H1 (cell line): ENCODE data around the gene EPHA3. TPM values are rescaled to one million over a fixed set of nuclear protein-coding genes. Genes with fewer than 3 reads are reported as not detected.
A peak's percentile ranks its signal among the peaks of the same experiment; 100 is the strongest.

ENCODE experiments used
- CTCF ChIA-PET: fragments of 300-600 bp; sonication (Branson Sonifier 250); formaldehyde crosslinking; loops from one replicate; lab custom pipeline; 2021; ENCODE audit not compliant: partially characterized antibody; lab: Charles Lee
- POLR2A ChIA-PET: fragments of 300-600 bp; sonication (Branson Sonifier 250); formaldehyde crosslinking; loops from one replicate; lab custom pipeline; 2021; ENCODE audit warnings: inconsistent platforms; ENCODE audit not compliant: partially characterized antibody; lab: Charles Lee
- DNase-seq, 2 experiments: peaks; one replicate each; pipeline versions ENCODE4 v3.0.0 to v3.0.0-alpha.2; 2010 to 2022; ENCODE audit warnings: low spot score in 2 of 2, low read depth in 1 of 2, mixed read lengths in 1 of 2
- FAIRE-seq: peaks from 2 replicates; lab custom pipeline; 2011; peaks lifted over from hg19 to GRCh38; lab: Jason Lieb, UNC
- H2AFZ ChIP-seq: 2 replicates; pipeline ENCODE4 v1.8.1; 2012; ENCODE audit warnings: low read length, inconsistent platforms
- H2AK5ac ChIP-seq: 2 replicates; pipeline ENCODE4 v1.6.1; 2013; ENCODE audit warnings: low read depth, low read length
- H2BK120ac ChIP-seq: replicated peaks from 2 replicates; pipeline ENCODE3; 2013; ENCODE audit warnings: low read depth, low read length, inconsistent platforms
- H2BK12ac ChIP-seq: 2 replicates; pipeline ENCODE4 v1.6.1; 2013; ENCODE audit warnings: low read depth, low read length
- H2BK15ac ChIP-seq: 2 replicates; pipeline ENCODE4 v1.6.1; 2013; ENCODE audit warnings: low read length
- H2BK20ac ChIP-seq: 2 replicates; pipeline ENCODE4 v1.6.1; 2013; ENCODE audit warnings: low read length
- H2BK5ac ChIP-seq: 2 replicates; pipeline ENCODE4 v1.6.1; 2013; ENCODE audit warnings: low read depth, low read length
- H3K14ac ChIP-seq: 2 replicates; pipeline ENCODE4 v1.6.1; 2013; ENCODE audit warnings: inconsistent platforms; ENCODE audit not compliant: insufficient read length
- H3K18ac ChIP-seq: 2 replicates; pipeline ENCODE4 v1.6.1; 2013; ENCODE audit warnings: low read length; ENCODE audit errors: extremely low read depth
- H3K23ac ChIP-seq: 2 replicates; pipeline ENCODE4 v1.6.1; 2013; ENCODE audit warnings: inconsistent platforms; ENCODE audit not compliant: insufficient read length
- H3K23me2 ChIP-seq: 2 replicates; pipeline ENCODE4 v1.6.1; 2013; ENCODE audit warnings: low read depth, low read length
- H3K27ac ChIP-seq: 2 replicates; pipeline ENCODE4 v1.6.1; 2011; ENCODE audit warnings: low read depth, low read length, inconsistent platforms
- H3K27me3 ChIP-seq, 4 experiments: replicated peaks in 1 of 4; 1 replicate in 1 of 4; 2 replicates in 3 of 4; pipeline versions ENCODE4 v1.6.1 to v1.8.1; 2011 to 2013; ENCODE audit warnings: low read length in 3 of 4, mild to moderate bottlenecking in 3 of 4, inconsistent platforms in 2 of 4, mixed read lengths in 2 of 4, moderate library complexity in 1 of 4; ENCODE audit not compliant: control insufficient read depth in 3 of 4, insufficient read depth in 3 of 4; ENCODE audit errors: extremely low read depth in 1 of 4
- H3K36me3 ChIP-seq, 4 experiments: 2 replicates each; pipeline versions ENCODE4 v1.6.1 to v1.8.1; 2011 to 2013; ENCODE audit warnings: mild to moderate bottlenecking in 4 of 4, low read length in 3 of 4, moderate library complexity in 2 of 4, control low read depth in 1 of 4, inconsistent platforms in 1 of 4; ENCODE audit not compliant: insufficient read depth in 4 of 4, control insufficient read depth in 2 of 4
- H3K4ac ChIP-seq: replicated peaks from 2 replicates; pipeline ENCODE3; 2013; ENCODE audit warnings: low read length, low read depth, mixed read lengths, inconsistent platforms; ENCODE audit not compliant: insufficient read length
- H3K4me1 ChIP-seq, 4 experiments: replicated peaks in 1 of 4; 1 replicate in 1 of 4; 2 replicates in 3 of 4; pipeline versions ENCODE4 v1.6.1 to v1.8.1; 2011 to 2013; ENCODE audit warnings: low read length in 3 of 4, inconsistent platforms in 2 of 4, mixed read lengths in 1 of 4; ENCODE audit not compliant: insufficient read depth in 4 of 4, control insufficient read depth in 3 of 4
- H3K4me2 ChIP-seq, 2 experiments: 2 replicates each; pipeline versions ENCODE4 v1.6.1 to v1.8.1; 2011 to 2013; ENCODE audit warnings: low read depth in 2 of 2, low read length in 2 of 2, control low read depth in 1 of 2, inconsistent platforms in 1 of 2, mild to moderate bottlenecking in 1 of 2; ENCODE audit not compliant: insufficient read depth in 1 of 2
- H3K4me3 ChIP-seq, 4 experiments: fragments of 200-600, 300-600 bp in 1 of 4; sonication (generic), shearing (Covaris generic), sonication (Bioruptor Twin) in 1 of 4; 2 replicates each; pipeline versions ENCODE4 v1.5.1 to v1.8.1; 2011 to 2016; ENCODE audit warnings: low read length in 4 of 4, low read depth in 3 of 4, control low read depth in 2 of 4, inconsistent platforms in 2 of 4, mild to moderate bottlenecking in 2 of 4, mixed read lengths in 1 of 4, moderate library complexity in 1 of 4; ENCODE audit not compliant: insufficient read depth in 2 of 4; ENCODE audit errors: extremely low read depth in 1 of 4
- H3K56ac ChIP-seq: replicated peaks from 2 replicates; pipeline ENCODE3; 2013; ENCODE audit warnings: low read depth, mild to moderate bottlenecking, mixed read lengths, low read length, inconsistent platforms; ENCODE audit not compliant: insufficient read length
- H3K79me1 ChIP-seq: 2 replicates; pipeline ENCODE4 v1.6.1; 2013; ENCODE audit warnings: low read depth, low read length, control low read depth
- H3K79me2 ChIP-seq, 2 experiments: 2 replicates each; pipeline versions ENCODE4 v1.6.1 to v1.8.1; 2012 to 2013; ENCODE audit warnings: low read length in 2 of 2, mild to moderate bottlenecking in 2 of 2, inconsistent platforms in 1 of 2; ENCODE audit not compliant: insufficient read depth in 2 of 2, control insufficient read depth in 1 of 2
- H3K9ac ChIP-seq, 4 experiments: replicated peaks in 1 of 4; 1 replicate in 1 of 4; 2 replicates in 3 of 4; pipeline versions ENCODE4 v1.6.1 to v1.8.1; 2011 to 2013; ENCODE audit warnings: low read depth in 3 of 4, low read length in 3 of 4, control low read depth in 2 of 4, mild to moderate bottlenecking in 2 of 4, moderate library complexity in 2 of 4, inconsistent platforms in 1 of 4; ENCODE audit errors: extremely low read depth in 1 of 4
- H3K9me3 ChIP-seq, 2 experiments: 2 replicates each; pipeline versions ENCODE4 v1.6.1 to v1.8.1; 2012 to 2013; ENCODE audit warnings: mild to moderate bottlenecking in 2 of 2, moderate library complexity in 2 of 2, control low read depth in 1 of 2, inconsistent platforms in 1 of 2, low read depth in 1 of 2, low read length in 1 of 2, mixed read lengths in 1 of 2; ENCODE audit not compliant: insufficient read depth in 2 of 2
- H4K20me1 ChIP-seq, 2 experiments: replicated peaks in 1 of 2; 2 replicates each; pipeline versions ENCODE3 to v1.8.1; 2011 to 2013; ENCODE audit warnings: inconsistent platforms in 2 of 2, low read length in 2 of 2, mild to moderate bottlenecking in 1 of 2; ENCODE audit not compliant: insufficient read depth in 2 of 2, control insufficient read depth in 1 of 2
- H4K5ac ChIP-seq: 2 replicates; pipeline ENCODE4 v1.6.1; 2013; ENCODE audit warnings: low read length, low read depth, mixed read lengths, inconsistent platforms; ENCODE audit not compliant: insufficient read length
- H4K8ac ChIP-seq: 2 replicates; pipeline ENCODE4 v1.8.0; 2013; ENCODE audit warnings: mild to moderate bottlenecking, moderate library complexity, low read length, inconsistent platforms; ENCODE audit not compliant: insufficient read depth; ENCODE audit errors: extremely low read depth
- H4K91ac ChIP-seq: replicated peaks from 2 replicates; pipeline ENCODE3; 2013; ENCODE audit warnings: low read length, mixed read lengths, inconsistent platforms; ENCODE audit not compliant: insufficient read length
- SIN3A ChIP-seq, 2 experiments: IDR thresholded peaks in 1 of 2; conservative IDR thresholded peaks in 1 of 2; 2 replicates each; pipeline ENCODE4 v1.6.1; 2011 to 2012; ENCODE audit warnings: low read length in 2 of 2, improper control_type of control experiment in 1 of 2, low read depth in 1 of 2, mild to moderate bottlenecking in 1 of 2
- WGBS, 2 experiments: shearing (Covaris generic) in 1 of 2; methylation state at CpG; one replicate each; pipeline versions ENCODE4 v1.1.6 to v1.1.7; 2013 to 2015; ENCODE audit warnings: low lambda C conversion rate in 2 of 2, mixed read lengths in 2 of 2, inconsistent platforms in 1 of 2, low coverage in 1 of 2, missing lambda C conversion rate in 1 of 2; ENCODE audit not compliant: insufficient replicate concordance in 2 of 2, insufficient coverage in 1 of 2, insufficient read length in 1 of 2; ENCODE audit errors: extremely low coverage in 1 of 2, missing lambda C conversion rate in 1 of 2; 5-methylcytosine and 5-hydroxymethylcytosine counted together
- polyA plus RNA-seq, 7 experiments: library from polyadenylated mRNA; depleted of rRNA in 3 of 7; stranded (reverse) in 5 of 7; unstranded in 2 of 7; fragments of >200 nt in 5 of 7; fragments of 200-250 nt in 2 of 7; gene quantifications; 1 replicate in 5 of 7; 2 replicates in 1 of 7; 4 replicates in 1 of 7; pipeline versions ENCODE4 v1.2.1 to v1.2.3, GENCODE V29; 2011 to 2013; ENCODE audit warnings: missing spikeins in 2 of 7, mixed read lengths in 2 of 7
- total RNA-seq: library from RNA; stranded (reverse); fragmentation: NEBNext Ultra II Directional; extraction: Animal tissue kit (Norgen Biotek cat#: 25700); gene quantifications from 2 replicates; pipeline ENCODE4 v1.2.1, GENCODE V29; 2021

The EPHA3 gene
- total and polyA plus RNA-seq, 2 of the 8 experiments (the other 6 are each of a cell fraction or from before 2014, with no cell fraction given), result 0.09 to 0.22 TPM

DNA sequence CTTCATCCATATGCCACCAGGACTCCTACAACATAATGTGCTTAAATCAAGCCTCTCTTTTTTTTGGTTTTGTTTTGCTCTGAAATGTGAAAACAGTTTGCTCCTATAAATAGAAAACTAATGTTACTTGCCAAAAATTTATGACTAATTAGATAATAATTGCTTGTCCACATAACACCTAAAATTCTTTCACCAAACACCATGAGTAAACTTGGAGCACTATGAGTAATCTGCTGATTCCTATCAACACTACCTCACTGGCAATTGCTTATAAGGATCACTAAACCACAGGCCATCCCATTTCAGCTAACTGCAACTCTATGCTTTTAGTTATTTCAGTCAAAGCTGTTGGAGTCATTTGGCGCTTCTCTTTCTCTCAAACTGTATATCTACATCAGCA lies 252.7 kb downstream of the EPHA3 start:
- no peak overlapping the region for H2BK12ac ChIP-seq
- H3K4ac ChIP-seq, result no peak overlapping the region
- 95% methylated on average over 1 of the region's 1 CpG; no CpG with 5 or more reads in 1 of the 2 experiments for WGBS, 2 experiments
- no peak overlapping the region for H2BK120ac ChIP-seq
- no peak overlapping the region for H3K9ac ChIP-seq
- FAIRE-seq (no peak), DNase-seq (no peak)
- no peak overlapping the region for H3K18ac ChIP-seq
- H3K36me3 ChIP-seq, result no peaks in the 10 kb centered on the region
- H4K5ac ChIP-seq, result no peak overlapping the region
- no peak overlapping the region for H2BK20ac ChIP-seq
- CTCF ChIA-PET, result interaction anchor here (0.6 kb wide), 1 partner anchor 184 kb away, joined by 3 read pairs; no protein-coding TSS in a partner anchor
- no peak overlapping the region for H2BK5ac ChIP-seq
- no peak overlapping the region for H3K4me3 ChIP-seq
- H2BK15ac ChIP-seq, result no peak overlapping the region
- no peak overlapping the region for H4K91ac ChIP-seq
- no peaks in the 10 kb centered on the region for H3K79me2 ChIP-seq
- POLR2A ChIA-PET, result no interaction called here
- no peaks in the 10 kb centered on the region for H3K9me3 ChIP-seq
- no peak for TF ChIP-seq SIN3A (conservative IDR thresholded peaks at IDR 0.05 in 1 of 2, IDR thresholded peaks at IDR 0.05 in 1 of 2; ENCODE audit: low read depth in 1 of 2, low read length in 2 of 2)
- no peak overlapping the region for H3K27ac ChIP-seq
- H2AFZ ChIP-seq, result peak overlapping the region; percentile 65; the same call in 1 of the 2 replicates
- no peak overlapping the region for H3K23ac ChIP-seq
- no peak overlapping the region for H3K14ac ChIP-seq
- H3K4me1 ChIP-seq, result no peaks in the 10 kb centered on the region
- H3K4me2 ChIP-seq, result no peak overlapping the region
- no peak overlapping the region for H4K8ac ChIP-seq
- no peaks in the 10 kb centered on the region for H3K79me1 ChIP-seq
- H3K56ac ChIP-seq, result no peak overlapping the region
- no peaks in the 10 kb centered on the region for H3K23me2 ChIP-seq
- H2AK5ac ChIP-seq, result no peak overlapping the region
- no peaks in the 10 kb centered on the region for H4K20me1 ChIP-seq
- H3K27me3 ChIP-seq, result no peaks in the 10 kb centered on the region
